GM12875 (cell line): Measurements from ENCODE around the gene OR2S2.
"Not testable (repeated sequence)": the region's sequence is repeated elsewhere in the genome, so short reads cannot be mapped to it uniquely, and the experiment has no call there.

Experiments
- H3K4me3 ChIP-seq: one replicate; pipeline ENCODE4 v1.5.1; 2011; ENCODE audit warnings: low read depth, low read length, control low read depth
- CTCF ChIP-seq: IDR thresholded peaks from 2 replicates; pipeline ENCODE4 v1.5.1; 2011; ENCODE audit warnings: low read depth, mild to moderate bottlenecking, control low read depth, inconsistent platforms, low read length, moderate library complexity, borderline replicate concordance; ENCODE audit not compliant: insufficient read depth

OR2S2 gene

DNA sequence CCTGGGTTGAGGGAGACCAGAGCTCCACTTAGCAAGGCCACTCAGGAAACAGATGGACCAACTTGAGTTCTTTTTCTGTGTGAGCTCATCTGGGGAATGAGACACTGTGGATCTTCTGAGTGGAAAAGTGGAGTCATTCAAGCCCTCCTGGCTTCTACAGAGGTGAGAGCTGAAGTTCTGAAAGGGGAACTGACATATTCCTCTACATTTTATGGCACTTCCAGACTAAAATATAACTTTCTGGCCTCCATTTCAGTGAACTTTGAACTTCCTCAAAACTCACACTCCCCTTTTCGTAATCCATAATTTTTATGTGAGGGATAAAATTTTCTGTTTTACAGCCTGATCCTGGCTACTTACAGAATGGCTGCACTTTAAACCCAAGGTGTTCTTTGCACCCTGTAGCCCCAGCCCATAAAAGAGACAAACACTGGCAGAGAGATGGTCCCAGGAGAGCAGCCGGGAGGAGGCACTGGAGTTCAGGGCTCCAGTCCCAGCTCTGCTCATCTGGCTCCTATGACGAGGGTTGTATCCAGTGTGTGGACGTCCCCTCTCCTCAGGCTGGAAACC is 37.8 kb downstream of the OR2S2 start:
- no peak for TF ChIP-seq CTCF
- no peak overlapping the region for H3K4me3 ChIP-seq

DNA sequence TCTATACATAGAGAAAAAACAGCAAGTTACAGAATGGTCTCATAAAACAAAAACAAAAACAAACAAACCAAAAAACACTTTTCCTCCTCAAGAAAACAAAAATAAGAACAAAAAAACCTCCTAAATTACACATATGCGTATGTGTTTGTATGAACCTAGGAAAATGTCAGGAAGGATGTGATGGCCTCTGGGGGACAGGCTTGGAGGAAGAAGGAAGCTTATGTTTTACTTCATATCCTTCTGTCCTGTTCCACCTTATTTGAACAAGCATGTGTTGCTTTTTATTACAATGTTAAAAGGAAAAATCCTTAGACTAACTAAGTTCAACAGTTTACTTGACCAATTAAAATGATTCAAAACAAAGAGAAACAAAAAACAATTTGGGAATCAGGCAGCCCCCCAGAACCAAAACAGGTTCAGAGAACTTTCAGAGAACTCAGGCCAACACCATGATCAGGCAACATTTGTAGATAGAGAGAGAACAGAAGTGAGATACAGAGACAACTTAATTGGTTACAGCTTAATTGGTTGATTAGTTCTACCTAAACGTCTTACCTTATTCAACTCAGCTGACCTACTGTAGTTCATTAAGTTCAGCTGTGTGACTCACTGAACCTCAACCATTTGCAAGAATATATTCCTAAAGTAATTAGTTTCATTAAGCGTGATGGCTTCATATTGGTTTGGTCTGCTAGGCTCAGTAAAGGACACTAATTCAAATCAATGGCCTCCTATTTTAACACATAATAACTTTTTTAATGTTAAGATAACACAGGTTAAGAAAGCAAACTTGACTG is 38.5 kb downstream of the OR2S2 start:
- TF ChIP-seq CTCF = no peak

GRCh38 chr9:35918780-35919179 is 39.2 kb downstream of the OR2S2 start:
- no peak overlapping the region for H3K4me3 ChIP-seq
- no peak for TF ChIP-seq CTCF

More for the DNA sequence above, 38.5 kb downstream of the OR2S2 start:
- no peak overlapping the region for H3K4me3 ChIP-seq

GRCh38 chr9:35917261-35917660 is 40.7 kb downstream of the OR2S2 start:
- no peak overlapping the region for H3K4me3 ChIP-seq
- no peak for TF ChIP-seq CTCF

DNA sequence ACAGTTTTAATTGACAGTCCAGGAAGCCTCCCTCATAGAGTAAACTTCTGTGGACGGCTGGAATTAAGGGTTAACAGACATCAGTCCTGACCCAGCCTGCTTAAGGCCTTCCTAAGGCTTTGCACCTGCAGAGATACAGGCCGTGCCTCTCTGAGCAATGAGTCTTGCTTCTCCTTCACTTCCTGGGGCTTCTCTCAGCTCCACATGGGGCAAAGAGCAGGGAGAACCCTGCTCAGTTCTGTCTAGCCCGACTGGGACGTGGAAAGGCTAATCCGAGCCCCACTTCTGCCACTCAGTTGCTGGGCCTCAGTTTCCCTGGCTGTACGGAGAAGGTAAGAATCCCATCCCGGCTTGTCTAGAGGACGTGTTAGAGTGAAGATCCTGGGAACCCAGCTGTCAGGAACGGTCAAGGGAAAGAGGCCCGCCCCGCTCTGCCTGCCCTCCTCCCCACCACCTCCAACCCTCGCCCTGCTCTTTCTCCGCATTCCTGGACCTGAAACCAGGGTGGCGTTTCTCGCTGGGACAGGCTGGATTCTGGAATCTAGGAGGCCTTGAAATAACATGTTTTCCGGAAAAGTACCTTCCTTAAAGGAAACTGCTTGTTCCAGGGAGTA is 42.2 kb downstream of the OR2S2 start:
- no peak for TF ChIP-seq CTCF
- no peak overlapping the region for H3K4me3 ChIP-seq

GRCh38 chr9:35914301-35914807 is 43.6 kb downstream of the OR2S2 start:
- TF ChIP-seq CTCF = no peak
- no peak overlapping the region for H3K4me3 ChIP-seq

- H3K4me3 ChIP-seq = not testable (repeated sequence)
These were observed 44.5 kb downstream of the OR2S2 start for GRCh38 chr9:35913429-35913828.
